HEK293 (cell line): ENCODE data around the gene CYB5D1.

Experiments
- GLIS2 ChIP-seq: fragments of 450-650 bp; formaldehyde crosslinking; IDR thresholded peaks from 2 replicates; pipeline ENCODE4 v1.5.1; 2016; ENCODE audit warnings: missing biosample characterization, missing genetic modification characterization
- KLF1 ChIP-seq: fragments of 450-650 bp; formaldehyde crosslinking; IDR thresholded peaks from 2 replicates; pipeline ENCODE4 v1.5.1; 2016; ENCODE audit warnings: missing biosample characterization, missing genetic modification characterization
- KLF10 ChIP-seq: fragments of 450-650 bp; IDR thresholded peaks from 2 replicates; pipeline ENCODE4 v1.5.1; 2018; ENCODE audit warnings: missing biosample characterization, mild to moderate bottlenecking, missing genetic modification characterization
- KLF9 ChIP-seq: fragments of 450-650 bp; formaldehyde crosslinking; IDR thresholded peaks from 2 replicates; pipeline ENCODE4 v1.5.1; 2016; ENCODE audit warnings: missing biosample characterization, missing genetic modification characterization, low read depth
- MYNN ChIP-seq: fragments of 450-650 bp; formaldehyde crosslinking; IDR thresholded peaks from 2 replicates; pipeline ENCODE4 v1.5.1; 2016; ENCODE audit warnings: missing biosample characterization, missing genetic modification characterization, borderline replicate concordance
- REST ChIP-seq: fragments of 450-650 bp; formaldehyde crosslinking; IDR thresholded peaks from 2 replicates; pipeline ENCODE4 v1.5.1; 2016; ENCODE audit warnings: missing biosample characterization, missing genetic modification characterization
- YY1 ChIP-seq: fragments of 450-650 bp; formaldehyde crosslinking; IDR thresholded peaks from 2 replicates; pipeline ENCODE4 v1.5.1; 2018; ENCODE audit warnings: missing biosample characterization, missing genetic modification characterization
- YY2 ChIP-seq: fragments of 450-650 bp; formaldehyde crosslinking; IDR thresholded peaks from 2 replicates; pipeline ENCODE4 v1.5.1; 2016; ENCODE audit warnings: missing biosample characterization, missing genetic modification characterization
- ZBTB44 ChIP-seq: fragments of 450-650 bp; IDR thresholded peaks from 2 replicates; pipeline ENCODE4 v1.5.1; 2018; ENCODE audit warnings: missing biosample characterization, mild to moderate bottlenecking, missing genetic modification characterization
- ZNF335 ChIP-seq: fragments of 450-650 bp; formaldehyde crosslinking; conservative IDR thresholded peaks from 2 replicates; pipeline ENCODE4 v1.5.1; 2016; ENCODE audit warnings: missing biosample characterization, missing genetic modification characterization
- ZNF529 ChIP-seq: fragments of 450-650 bp; formaldehyde crosslinking; IDR thresholded peaks from 2 replicates; pipeline ENCODE4 v1.5.1; 2017; ENCODE audit warnings: missing genetic modification characterization, missing biosample characterization; ENCODE audit not compliant: insufficient replicate concordance
- ZNF747 ChIP-seq: fragments of 450-650 bp; formaldehyde crosslinking; IDR thresholded peaks from 2 replicates; pipeline ENCODE4 v1.5.1; 2016; ENCODE audit warnings: missing biosample characterization, missing genetic modification characterization
- TF ChIP-seq, protein P1 (sequence below): fragments of 450-650 bp; formaldehyde crosslinking; IDR thresholded peaks from 2 replicates; pipeline ENCODE4 v1.5.1; 2016; ENCODE audit warnings: missing biosample characterization, missing genetic modification characterization

DNA sequence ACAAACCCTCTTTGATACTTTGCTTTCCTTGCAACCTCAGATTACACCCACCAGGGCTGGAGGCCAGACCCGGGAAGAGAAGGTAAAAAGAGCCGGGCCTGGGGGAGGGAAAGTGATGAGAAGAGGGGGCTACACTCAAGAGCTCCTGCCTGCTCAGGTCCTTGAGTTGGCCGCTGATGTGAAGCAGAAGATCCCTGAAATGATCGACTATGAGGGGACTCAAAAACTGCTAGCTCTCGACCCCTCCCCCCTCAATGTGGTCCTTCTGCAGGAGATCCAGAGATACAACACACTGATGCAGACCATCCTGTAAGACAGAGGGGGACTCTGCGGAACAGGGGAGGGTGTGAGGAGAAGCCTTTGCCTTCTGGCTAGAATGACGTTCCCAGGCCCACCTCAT is 26.6 kb upstream of the CYB5D1 start:
- no peak for TF ChIP-seq KLF1 (tag by site-specific recombination)
- TF ChIP-seq YY2: no peak
- TF ChIP-seq KLF9 (tag by site-specific recombination): no peak
- TF ChIP-seq ZBTB44 (tag by site-specific recombination): no peak
- no peak for TF ChIP-seq REST
- no peak for TF ChIP-seq YY1 (tag by site-specific recombination)
- no peak for TF ChIP-seq ZNF529
- no peak for TF ChIP-seq ZNF747 (tag by site-specific recombination)
- no peak for TF ChIP-seq MYNN (tag by site-specific recombination)
- no peak for TF ChIP-seq GLIS2 (tag by site-specific recombination)
- TF ChIP-seq ZNF335 (tag by site-specific recombination): no peak
- TF ChIP-seq, protein P1, sequence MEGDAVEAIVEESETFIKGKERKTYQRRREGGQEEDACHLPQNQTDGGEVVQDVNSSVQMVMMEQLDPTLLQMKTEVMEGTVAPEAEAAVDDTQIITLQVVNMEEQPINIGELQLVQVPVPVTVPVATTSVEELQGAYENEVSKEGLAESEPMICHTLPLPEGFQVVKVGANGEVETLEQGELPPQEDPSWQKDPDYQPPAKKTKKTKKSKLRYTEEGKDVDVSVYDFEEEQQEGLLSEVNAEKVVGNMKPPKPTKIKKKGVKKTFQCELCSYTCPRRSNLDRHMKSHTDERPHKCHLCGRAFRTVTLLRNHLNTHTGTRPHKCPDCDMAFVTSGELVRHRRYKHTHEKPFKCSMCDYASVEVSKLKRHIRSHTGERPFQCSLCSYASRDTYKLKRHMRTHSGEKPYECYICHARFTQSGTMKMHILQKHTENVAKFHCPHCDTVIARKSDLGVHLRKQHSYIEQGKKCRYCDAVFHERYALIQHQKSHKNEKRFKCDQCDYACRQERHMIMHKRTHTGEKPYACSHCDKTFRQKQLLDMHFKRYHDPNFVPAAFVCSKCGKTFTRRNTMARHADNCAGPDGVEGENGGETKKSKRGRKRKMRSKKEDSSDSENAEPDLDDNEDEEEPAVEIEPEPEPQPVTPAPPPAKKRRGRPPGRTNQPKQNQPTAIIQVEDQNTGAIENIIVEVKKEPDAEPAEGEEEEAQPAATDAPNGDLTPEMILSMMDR: no peak
- TF ChIP-seq KLF10 (tag by site-specific recombination): no peak
